GM19468 (cell line): ENCODE results near the gene LDLRAD4.

ENCODE experiments used
- ATAC-seq: cut with Tn5 transposase; IDR thresholded peaks from one replicate; pipeline ENCODE4 v1.9.1; 2021; ENCODE audit warnings: mild to moderate bottlenecking, moderate library complexity, moderate number of reproducible peaks; ENCODE audit not compliant: unreplicated experiment; ENCODE audit errors: extremely low read depth

LDLRAD4 gene

GRCh38 chr18:13226533-13227144 is 8.1 kb downstream of the LDLRAD4 start:
- no peak for ATAC-seq

- ATAC-seq: no peak
These were observed 9.3 kb downstream of the LDLRAD4 start for GRCh38 chr18:13227910-13228309.

- no peak for ATAC-seq
These were observed 10.6 kb downstream of the LDLRAD4 start for GRCh38 chr18:13229001-13229671.

- no peak for ATAC-seq
These were observed 12.6 kb downstream of the LDLRAD4 start for GRCh38 chr18:13231151-13231550.

GRCh38 chr18:13232086-13232917 is 13.7 kb downstream of the LDLRAD4 start:
- ATAC-seq: no peak

GRCh38 chr18:13232971-13233786 is 14.6 kb downstream of the LDLRAD4 start:
- ATAC-seq: no peak

GRCh38 chr18:13233787-13234783 is 15.5 kb downstream of the LDLRAD4 start:
- ATAC-seq: no peak

- ATAC-seq: no peak
These were observed 16.9 kb downstream of the LDLRAD4 start for GRCh38 chr18:13235421-13235831.

GRCh38 chr18:13235981-13236380 is 17.4 kb downstream of the LDLRAD4 start:
- no peak for ATAC-seq

- no peak for ATAC-seq
These were observed 17.9 kb downstream of the LDLRAD4 start for GRCh38 chr18:13236411-13236810.

- no peak for ATAC-seq
These were observed 18.5 kb downstream of the LDLRAD4 start for GRCh38 chr18:13237073-13237472.

GRCh38 chr18:13237641-13238040 is 19.1 kb downstream of the LDLRAD4 start:
- ATAC-seq: no peak

GRCh38 chr18:13239171-13239956 is 20.8 kb downstream of the LDLRAD4 start:
- no peak for ATAC-seq

GRCh38 chr18:13240060-13240725 is 21.6 kb downstream of the LDLRAD4 start:
- no peak for ATAC-seq

GRCh38 chr18:13241083-13241892 is 22.7 kb downstream of the LDLRAD4 start:
- no peak for ATAC-seq

GRCh38 chr18:13241893-13242175 is 23.3 kb downstream of the LDLRAD4 start:
- ATAC-seq: no peak

GRCh38 chr18:13242797-13243196 is 24.2 kb downstream of the LDLRAD4 start:
- ATAC-seq: no peak
